Activated CD4-positive, alpha-beta T cell treated with anti-CD3 and anti-CD28 coated beads, Interleukin-2, amount 50 U/mL, for 1 hour (primary cell): Measurements from ENCODE around the gene CD7.
"Not testable (repeated sequence)": the region's sequence is repeated elsewhere in the genome, so short reads cannot be mapped to it uniquely, and the experiment has no call there.

Source experiments
- DNase-seq: peaks from one replicate; pipeline ENCODE4 v3.0.0-alpha.2; 2020

Gene CD7

DNA sequence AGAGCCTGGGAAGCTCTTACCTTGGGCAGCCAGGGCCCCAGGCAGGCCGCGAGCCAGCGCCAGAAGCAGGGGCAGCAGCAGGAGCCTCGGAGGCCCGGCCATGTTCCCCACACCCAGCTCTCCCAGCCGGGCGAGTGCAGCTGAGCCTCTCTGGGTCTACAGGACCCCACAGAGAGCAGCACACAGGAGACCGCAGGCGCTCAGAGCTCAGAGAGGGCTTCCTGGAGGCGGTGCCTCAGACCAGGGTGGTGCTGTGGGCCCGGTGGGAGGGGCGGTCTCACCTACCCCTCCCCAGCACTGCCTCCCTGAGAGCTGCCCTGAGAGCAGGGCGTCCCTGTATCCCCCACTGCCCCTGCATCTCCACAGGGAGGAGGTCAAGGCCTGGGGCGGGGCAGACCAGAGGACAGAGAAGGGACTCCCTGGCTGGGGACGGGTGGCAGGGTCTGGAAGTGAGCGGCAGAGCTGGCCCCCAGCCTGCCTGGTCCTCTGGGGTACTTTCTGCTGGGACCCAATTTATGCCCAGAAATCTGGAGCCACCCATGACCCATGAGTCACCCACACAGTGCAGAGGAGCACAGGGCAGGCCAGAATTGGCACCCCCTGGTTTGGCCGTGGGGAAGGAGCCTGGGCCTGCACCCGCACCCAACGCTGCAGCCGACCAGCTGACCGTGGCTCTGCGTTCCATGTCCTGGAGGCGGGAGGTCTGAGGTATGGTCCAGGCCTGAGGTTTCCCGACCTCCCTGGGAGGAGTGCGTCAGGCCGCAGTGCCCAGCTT, at the start of gene CD7:
CD7 (minus strand) TSS at position 215 of the 775 bp plus-strand sequence; CDS start at position 102, 113 bp downstream.
- peak; percentile 73 for DNase-seq

DNA sequence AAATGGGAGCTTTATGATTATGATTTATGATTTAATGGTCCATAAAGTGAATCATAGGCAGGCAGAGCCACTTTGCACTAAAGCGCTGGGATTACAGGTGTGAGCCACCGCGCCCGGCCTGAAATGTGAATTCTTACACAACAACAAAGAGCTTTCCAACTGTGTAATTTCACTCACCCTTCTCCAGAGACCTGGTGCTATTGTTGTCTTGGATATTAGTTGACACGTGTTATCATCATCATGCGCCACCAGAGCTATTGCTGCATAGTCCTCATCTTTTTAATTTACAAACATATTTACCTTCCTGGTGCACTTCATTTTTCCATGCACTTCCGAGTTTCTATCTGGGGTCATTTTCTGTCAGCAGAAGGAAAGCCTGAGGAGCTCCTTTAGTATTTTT, 49.3 kb upstream of the CD7 start:
- no peak for DNase-seq

DNA sequence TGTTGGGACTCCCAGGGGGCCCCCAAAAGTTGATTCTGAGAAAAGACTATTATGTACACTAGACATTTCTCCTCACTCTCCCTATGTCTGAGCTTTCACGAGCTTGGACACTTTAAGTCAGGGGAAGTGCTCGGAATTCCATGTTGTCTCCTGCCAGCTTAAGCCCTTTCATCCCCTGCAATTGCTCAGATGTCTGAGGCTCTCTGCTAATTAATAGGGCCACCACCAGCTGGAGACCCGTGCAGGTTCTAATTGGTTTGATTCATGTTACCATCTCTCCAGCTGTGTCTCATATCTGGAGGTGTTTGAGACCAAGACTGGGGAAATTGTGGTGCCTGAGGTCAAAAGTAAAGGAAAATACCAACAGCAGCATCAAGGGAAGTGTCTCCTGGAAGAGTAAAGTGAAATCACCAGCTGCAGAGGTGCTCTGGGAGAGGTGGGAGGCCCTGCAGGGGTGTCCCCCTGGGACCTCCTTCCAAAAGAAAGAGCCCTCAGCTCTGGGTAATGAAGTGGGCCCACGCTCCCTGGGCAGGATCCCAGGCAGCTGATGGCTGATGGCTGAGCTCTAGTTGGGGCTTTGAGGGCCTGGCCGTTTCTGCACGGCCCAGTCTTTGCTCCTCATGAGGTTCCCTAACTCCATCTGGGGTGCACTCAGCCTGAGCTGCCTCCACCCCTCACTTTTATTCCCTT, 48.3 kb upstream of the CD7 start:
- DNase-seq = no peak

DNA sequence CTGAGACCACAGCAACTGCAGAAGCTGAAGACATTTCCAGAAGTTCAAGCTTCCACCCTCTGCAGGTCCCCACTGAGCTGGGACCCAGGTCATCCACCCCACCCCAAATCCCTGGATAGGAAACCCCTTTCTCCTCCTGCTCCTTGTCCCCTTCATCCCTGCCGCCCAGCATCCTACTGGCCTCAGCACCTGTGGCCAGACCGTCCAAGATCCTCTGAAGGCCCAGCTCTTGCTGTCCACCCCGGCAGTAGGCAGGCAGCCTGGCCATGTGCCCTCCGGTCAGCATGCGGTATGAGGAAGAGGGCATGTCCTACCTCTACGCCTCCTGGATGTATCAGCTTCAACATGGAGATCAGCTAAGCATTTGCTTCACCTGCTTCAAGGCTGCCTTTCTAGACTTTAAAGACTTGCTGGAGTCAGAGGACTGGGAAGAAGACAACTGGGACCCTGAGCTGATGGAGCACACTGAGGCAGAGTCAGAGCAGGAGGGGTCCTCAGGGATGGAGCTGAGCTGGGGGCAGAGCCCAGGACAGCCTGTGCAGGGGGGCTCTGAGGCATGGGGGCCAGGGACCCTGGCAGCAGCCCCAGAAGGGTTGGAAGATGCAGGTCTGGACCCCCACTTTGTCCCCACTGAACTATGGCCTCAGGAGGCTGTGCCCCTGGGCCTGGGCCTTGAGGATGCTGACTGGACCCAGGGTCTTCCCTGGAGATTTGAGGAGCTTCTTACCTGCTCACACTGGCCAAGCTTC, 44.7 kb upstream of the CD7 start:
- DNase-seq = no peak

DNA sequence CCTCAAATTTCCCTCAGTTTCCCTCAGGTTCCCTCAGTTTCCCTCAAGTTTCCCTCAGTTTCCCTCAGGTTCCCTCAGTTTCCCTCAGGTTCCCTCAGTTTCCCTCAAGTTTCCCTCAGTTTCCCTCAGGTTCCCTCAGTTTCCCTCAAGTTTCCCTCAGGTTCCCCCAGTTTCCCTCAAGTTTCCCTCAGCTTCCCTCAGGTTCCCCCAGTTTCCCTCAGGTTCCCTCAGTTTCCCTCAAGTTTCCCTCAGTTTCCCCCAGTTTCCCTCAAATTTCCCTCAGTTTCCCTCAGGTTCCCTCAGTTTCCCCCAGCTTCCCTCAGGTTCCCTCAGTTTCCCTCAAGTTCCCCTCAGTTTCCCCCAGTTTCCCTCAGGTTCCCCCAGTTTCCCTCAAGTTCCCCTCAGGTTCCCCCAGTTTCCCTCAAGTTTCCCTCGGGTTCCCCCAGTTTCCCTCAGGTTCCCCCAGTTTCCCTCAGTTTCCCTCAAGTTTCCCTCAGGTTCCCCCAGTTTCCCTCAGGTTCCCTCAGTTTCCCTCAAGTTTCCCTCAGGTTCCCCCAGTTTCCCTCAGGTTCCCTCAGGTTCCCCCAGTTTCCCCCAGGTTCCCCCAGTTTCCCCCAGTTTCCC, 42.2 kb upstream of the CD7 start:
- not testable (repeated sequence) for DNase-seq

DNA sequence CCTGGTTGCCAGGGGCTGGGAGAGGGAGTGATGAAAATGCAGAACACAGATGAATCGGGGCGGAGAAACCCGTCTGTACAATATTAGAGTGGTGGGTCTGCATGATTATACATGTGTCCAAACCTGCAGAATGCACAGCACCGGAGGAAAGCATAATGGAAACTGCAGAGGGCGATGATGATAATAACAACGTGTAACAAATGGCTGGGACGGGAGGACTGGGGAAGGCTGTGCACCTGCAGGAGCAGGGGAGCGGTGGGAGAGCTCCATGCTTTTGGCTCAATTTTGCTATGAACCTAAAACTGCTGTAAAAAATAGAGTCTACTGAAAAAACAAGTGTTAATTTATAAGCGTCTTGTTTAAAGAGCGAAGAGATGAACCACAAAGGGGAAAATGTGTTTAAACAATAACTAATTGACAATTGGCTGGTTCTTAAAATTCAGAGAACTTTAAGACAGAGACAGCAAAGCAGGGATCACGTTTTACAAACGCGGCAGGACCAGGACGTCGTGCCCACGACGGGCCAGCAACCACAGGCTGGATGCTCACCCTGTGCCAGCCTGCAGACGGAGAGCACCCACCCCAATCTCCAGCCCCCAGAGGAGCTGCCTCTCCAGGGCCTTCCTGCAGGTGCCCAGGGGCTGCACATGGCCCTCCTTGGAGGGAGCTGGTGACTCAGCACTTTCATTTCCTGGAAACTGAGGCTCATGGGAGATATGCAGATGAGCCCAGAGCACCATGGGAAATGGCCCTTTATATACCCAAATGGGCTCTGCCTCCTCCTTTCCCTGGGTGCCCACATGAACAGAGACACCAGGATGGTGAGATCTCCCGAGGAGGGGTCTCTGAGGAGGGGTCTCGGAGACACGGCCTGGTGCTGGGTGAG, 41.3 kb upstream of the CD7 start, which contains the start of gene TEX19:
TEX19 (plus strand) TSS at position 783 of the 886 bp plus-strand sequence. CDS start 2,904 bp downstream, outside the sequence.
- DNase-seq = no peak

DNA sequence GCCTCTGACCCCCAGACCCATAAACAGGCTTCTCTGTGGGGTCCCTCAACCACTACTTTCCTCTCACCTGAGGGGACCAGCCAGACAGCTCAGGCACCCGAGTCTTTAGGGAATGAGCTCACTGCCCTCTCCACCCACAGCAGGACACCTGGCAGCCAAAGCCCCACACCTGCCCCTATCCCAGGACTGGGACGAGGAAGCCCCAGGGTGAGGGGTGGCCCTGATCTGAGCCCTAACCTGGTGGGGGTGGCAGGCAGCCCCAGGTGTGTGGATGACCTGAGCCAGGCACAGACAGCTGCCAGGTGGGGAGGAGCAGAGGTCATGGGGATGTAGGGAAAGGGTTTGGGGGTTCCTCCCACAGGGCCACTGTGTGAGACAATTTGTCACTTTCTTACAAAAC, 40.0 kb upstream of the CD7 start:
- no peak for DNase-seq

DNA sequence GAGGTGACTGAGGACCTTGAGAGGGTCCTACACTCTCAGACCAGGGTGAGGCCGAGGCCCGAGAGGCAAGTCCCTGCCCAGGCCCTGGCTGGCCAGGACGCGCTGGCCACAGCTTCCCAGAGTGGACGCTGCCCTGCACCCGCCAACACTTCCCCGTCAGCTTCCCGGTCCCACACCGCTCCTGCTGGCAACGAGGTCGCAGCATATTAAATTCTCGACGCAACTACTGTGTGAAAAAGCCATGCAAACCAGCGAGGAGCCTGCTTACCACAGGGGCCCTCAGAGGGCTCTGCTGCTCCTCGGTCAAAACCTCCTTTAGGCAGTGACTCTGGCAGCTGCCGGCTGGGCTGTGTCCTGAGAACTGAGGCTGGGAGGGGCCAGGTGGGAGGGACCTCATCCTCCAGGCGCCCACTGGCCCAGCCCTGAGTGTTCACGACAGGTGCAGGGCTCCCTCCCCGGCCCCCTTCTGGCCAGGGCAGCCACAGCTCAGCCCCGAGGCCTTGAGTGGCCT, 39.5 kb upstream of the CD7 start:
- DNase-seq = no peak

DNA sequence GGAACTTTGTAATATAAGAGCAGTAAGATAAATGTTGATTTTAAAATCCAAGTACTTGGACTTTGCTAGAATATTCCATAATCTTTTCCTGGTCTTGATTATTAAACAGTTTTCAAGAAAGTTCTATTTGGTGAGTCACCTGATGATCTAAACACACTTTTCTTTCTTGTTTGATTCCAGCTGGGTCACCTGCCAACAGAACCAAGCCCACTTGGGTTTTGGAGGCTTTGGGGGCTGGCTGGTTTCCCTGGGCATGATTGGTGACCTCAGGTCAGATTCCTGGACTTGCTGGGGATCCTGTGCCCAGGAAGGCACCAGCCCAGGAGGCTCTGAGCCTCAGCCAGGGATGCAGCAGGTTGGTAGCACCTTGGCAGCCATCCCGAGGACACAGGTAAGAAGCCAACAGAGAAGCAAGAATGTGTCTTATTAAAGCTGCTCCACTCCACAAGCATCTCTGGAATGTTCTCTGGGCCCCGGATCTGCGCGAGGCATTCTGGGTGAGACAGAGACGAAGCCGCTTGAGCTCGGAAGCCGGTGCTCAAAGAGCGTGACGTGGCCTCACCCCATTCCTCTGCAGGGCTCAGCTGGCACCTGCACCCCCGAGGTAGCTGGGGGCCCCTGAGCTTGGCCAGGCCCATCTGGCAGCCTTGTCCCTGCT, 38.5 kb upstream of the CD7 start:
- no peak for DNase-seq

DNA sequence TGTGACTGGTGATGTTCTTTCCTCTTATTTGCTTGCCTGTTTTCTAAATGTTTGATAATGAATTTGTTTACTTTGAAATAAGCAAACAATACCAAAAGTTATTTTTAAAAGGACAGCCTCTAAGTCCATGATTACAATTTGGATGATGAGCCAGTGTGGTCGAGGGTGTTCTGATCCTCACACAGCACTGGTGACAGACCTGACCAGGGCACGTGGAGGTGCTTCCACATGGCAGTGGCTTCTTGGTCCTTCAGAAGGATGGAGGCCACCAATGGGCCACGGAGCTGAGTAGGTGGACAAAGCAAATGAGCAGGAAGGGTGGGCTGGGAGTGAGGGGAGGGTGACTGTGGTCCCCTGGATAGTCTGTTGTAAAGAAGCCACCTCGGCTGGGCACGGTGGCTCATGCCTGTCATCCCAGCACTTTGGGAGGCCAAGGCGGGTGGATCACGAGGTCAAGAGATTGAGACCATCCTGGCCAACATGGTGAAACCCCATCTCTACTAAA, 37.4 kb upstream of the CD7 start:
- no peak for DNase-seq

DNA sequence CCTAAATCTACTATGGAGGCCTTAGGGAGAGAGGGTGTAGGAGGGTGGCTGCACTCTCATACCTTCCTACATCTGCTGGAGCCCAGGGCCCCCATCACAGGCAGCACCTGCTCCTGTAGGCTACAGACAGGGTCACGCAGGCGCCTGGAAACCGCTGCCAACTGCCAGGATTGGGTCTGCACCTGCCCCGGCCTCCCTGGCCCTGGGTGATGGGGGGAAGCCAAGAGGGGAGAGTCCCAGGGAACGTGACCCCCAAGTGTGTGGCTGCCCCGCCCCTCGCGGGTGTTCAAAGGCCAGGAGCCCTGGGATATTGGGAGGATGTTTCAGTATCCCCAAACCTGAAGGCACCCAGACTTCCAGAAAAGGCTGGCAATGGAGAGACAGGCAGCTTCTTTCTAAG, 36.1 kb upstream of the CD7 start:
- DNase-seq = no peak

DNA sequence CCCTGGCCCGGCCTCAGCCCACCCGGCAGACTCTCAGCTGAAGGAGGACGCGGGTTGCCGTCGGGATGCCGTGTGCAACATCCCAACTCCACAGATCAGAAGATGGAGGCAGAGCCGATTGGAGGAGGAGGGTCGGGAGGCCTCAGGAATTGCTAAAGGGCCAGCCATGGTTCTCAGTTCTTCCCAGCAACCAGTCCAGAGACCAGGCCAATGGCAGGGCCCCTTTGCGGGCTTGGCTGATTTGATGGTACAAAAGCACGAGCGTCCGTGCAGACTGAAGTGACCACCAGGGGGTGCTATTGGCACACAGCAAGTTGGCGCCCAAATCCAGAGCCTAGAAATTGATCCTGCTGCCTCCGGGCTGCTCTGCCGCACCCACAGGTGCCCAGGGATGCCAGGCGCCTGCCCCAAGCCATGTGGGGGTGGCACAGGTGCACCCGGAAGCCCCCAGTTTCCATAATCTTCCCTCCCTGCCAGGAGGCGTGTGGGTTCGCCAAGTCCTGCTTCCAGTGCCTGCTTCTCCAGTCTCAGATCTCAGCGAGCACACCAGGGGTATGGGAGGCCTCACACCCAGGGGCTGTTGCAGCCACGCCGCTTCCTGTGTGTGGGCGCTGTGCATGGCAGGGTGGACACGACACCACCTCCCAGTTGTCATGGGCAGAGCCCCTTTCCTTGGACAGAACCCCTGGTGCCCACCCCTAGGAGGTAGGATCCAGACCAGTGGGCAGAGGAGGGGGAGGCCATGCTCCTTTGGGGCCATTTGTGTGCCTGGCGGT, 34.5 kb upstream of the CD7 start:
- peak; percentile 82 for DNase-seq

DNA sequence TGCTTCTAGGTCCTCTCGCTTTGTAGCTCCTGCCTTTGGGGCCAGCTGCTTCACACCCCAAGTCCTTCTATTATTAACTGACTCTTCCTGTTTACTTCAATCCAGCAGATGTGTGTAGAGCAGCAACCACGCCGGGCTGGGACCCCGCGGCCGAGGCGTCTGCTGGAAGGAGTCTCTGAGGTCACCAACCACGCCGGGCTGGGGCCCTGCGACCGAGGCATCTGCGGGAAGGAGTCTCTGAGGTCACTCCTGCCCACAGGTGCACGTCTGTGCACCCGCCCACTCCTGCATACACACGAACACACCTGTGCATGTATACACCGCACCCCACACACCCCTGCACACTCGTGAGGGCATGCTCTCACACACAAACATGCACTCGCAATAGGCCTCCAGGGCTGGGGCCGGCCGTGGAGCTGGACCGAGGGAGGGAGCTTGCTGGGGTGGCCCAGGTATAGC, 33.9 kb upstream of the CD7 start:
- no peak for DNase-seq

DNA sequence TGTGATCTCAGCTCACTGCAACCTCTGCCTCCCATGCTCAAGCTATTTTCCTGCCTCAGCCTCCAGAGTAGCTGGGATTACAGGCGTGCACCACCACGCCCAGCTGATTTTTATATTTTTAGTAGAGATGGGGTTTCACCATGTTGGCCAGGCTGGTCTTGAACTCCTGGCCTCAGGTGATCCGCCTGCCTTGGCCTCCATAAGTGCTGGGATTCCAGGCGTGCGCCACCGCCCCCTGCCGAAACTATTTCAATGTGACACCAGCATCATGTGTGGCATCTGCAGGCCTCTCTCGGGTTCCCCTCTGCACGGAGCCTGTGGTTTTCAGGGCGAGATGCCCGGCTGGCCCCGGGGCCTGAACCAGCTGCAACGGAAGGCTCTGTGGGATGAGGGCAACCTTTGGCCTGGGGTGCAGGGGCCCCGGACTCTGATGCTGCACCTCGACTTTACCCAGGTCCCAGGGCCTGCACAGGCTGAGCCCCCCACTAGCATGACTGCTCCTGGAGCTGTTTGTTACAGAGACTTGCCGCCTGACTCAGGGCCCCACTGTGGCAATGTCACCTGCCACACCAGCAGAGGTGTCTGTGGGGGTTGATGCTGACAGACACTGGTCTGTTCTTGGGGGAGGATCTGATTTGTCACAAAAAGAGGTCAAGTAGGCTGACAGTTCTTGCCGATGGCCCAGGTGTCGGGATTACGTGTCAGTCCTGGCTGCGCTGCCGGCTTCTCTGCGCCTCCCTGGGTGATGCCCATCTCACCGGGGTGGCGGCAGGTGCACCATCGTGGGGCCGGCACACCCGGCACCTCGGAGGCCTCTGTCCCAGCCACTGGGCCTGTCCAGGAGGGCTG, 33.0 kb upstream of the CD7 start:
- DNase-seq = peak; percentile 38

DNA sequence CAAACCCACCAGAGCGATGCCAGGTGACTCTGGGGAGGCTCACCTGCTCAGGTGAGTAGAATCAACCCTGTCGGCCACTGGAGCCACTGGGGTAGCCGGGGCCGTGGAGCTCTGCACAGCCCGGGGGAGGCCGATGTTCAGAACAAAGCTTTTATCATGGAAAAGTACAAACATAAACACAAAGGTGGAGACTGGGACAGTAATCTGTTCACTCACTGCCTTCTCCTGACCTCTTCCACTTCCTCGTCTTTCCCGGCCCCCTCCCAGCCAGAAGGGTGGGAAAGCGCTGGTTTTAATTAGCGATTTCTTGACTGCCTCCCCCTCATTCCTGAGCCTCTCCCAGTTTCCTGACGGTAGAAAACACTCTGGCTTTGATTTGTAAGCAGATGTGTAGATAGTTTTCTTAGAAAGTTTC, 31.9 kb upstream of the CD7 start:
- DNase-seq = no peak

DNA sequence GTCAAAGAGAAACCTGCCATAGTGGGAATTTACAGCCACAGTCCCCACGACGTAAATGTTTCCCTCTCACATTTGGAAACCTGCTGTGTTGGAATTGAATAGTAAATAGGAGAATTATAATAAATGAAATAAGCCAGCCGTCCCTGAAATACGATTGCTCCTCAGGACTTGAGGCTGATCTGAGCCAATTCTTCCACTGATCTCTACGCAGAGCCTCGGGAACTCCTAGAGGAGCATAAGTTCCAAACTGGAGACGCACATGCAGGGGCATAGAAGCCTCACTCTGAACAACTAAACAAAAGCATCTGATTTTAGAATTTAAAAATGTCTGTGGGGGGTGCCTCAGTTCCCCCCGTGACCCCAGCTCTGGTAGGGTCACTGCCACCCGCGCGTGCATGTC, 31.5 kb upstream of the CD7 start:
- DNase-seq = no peak

DNA sequence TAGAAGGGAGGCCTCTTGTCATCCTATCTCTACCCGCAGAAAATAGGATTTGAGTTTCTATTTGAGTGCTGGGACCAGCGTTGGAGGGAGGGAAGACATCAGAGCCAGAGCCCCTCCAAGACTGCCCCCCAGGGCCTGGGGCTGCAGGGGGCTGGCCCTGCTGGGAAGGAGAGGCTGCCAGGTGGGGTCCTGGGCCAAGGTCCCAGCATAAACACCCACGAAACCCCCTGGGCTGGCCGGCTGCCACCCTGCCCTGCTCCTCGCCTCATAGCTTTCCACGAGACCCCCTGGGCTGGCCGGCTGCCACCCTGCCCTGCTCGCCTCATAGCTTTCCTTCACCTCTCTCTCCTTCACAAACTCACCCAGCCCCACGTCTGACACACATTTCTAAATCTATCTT, 31.0 kb upstream of the CD7 start:
- no peak for DNase-seq

DNA sequence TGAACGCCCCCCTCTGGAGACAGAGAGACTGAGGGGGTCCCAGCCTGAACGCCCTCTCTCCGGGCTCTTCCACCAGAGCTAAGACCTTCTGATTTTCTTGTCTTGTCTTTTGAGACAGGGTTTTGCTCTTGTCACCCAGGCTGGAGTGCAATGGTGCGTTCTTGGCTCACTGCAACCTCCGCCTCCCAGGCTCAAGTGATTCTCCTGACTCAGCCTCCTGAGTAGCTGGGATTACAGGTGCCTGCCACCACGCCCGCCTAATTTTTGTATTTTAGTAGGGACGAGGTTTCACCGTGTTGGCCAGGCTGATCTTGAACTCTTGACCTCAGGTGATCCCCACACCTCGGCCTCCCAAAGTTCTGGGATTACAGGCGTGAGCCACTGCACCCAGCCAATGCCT, 30.6 kb upstream of the CD7 start:
- DNase-seq = not testable (repeated sequence)
